OCI-LY1 (cell line): ENCODE data around the gene ZNF711.

Source experiments
- H2AFZ ChIP-seq: fragments of 200-600 bp; sonication (generic), shearing (Covaris generic); 2 replicates; pipeline ENCODE4 v1.6.0; 2014; ENCODE audit warnings: antibody characterized with exemption, mild to moderate bottlenecking, low read length
- H3F3A ChIP-seq: fragments of 200-600 bp; sonication (generic), shearing (Covaris generic); 2 replicates; pipeline ENCODE4 v1.6.0; 2014; ENCODE audit warnings: mild to moderate bottlenecking, antibody characterized with exemption, low read length, moderate library complexity; ENCODE audit not compliant: insufficient read depth
- H3K27ac ChIP-seq: fragments of 200-600 bp; sonication (generic); 2 replicates; pipeline ENCODE4 v1.5.1; 2014; ENCODE audit warnings: low read length, mixed run types, mild to moderate bottlenecking, low read depth; ENCODE audit not compliant: poor library complexity, severe bottlenecking
- H3K27me3 ChIP-seq: fragments of 200-600 bp; sonication (generic); 2 replicates; pipeline ENCODE4 v1.6.0; 2014; ENCODE audit warnings: antibody characterized with exemption, mild to moderate bottlenecking, low read length, moderate library complexity; ENCODE audit not compliant: insufficient read depth
- H3K36me3 ChIP-seq: fragments of 200-600 bp; sonication (generic); 2 replicates; pipeline ENCODE4 v1.6.1; 2014; ENCODE audit warnings: mild to moderate bottlenecking, antibody characterized with exemption, low read length, moderate library complexity, mixed read lengths; ENCODE audit not compliant: insufficient read depth
- H3K4me1 ChIP-seq: fragments of 200-600 bp; sonication (generic); 2 replicates; pipeline ENCODE4 v1.5.1; 2014; ENCODE audit warnings: mild to moderate bottlenecking, low read length, moderate library complexity; ENCODE audit not compliant: insufficient read depth, severe bottlenecking
- H3K4me2 ChIP-seq: fragments of 200-600 bp; sonication (generic), shearing (Covaris generic); 2 replicates; pipeline ENCODE4 v1.6.1; 2014; ENCODE audit warnings: low read length
- H3K4me3 ChIP-seq: fragments of 200-600 bp; sonication (generic); 2 replicates; pipeline ENCODE4 v1.5.1; 2014; ENCODE audit warnings: low read length, low read depth, mild to moderate bottlenecking, mixed read lengths; ENCODE audit not compliant: poor library complexity, severe bottlenecking
- H3K79me2 ChIP-seq: fragments of 200-600 bp; shearing (Covaris generic); 2 replicates; pipeline ENCODE4 v1.6.1; 2016; ENCODE audit warnings: mixed run types, low read length, mixed read lengths; ENCODE audit not compliant: insufficient read depth
- H3K9ac ChIP-seq: fragments of 200-600 bp; sonication (generic), shearing (Covaris generic); 2 replicates; pipeline ENCODE4 v1.6.1; 2014; ENCODE audit warnings: mild to moderate bottlenecking, low read length, mixed read lengths
- H3K9me2 ChIP-seq: fragments of 200-600 bp; sonication (generic), shearing (Covaris generic); 2 replicates; pipeline ENCODE4 v1.6.1; 2014; ENCODE audit warnings: low read depth, mild to moderate bottlenecking, low read length, mixed read lengths
- H3K9me3 ChIP-seq: fragments of 200-600 bp; shearing (Covaris generic); 2 replicates; pipeline ENCODE4 v1.6.1; 2014; ENCODE audit warnings: low read length, mixed read lengths
- H4K20me1 ChIP-seq: fragments of 200-600 bp; sonication (generic), shearing (Covaris generic); 2 replicates; pipeline ENCODE4 v1.6.0; 2016; ENCODE audit warnings: mild to moderate bottlenecking, low read length; ENCODE audit not compliant: insufficient read depth
- EZH2 ChIP-seq: fragments of 200-600 bp; sonication (generic), shearing (Covaris generic); IDR thresholded peaks from 2 replicates; pipeline ENCODE4 v1.8.0; 2017; ENCODE audit warnings: borderline replicate concordance, mixed run types, mild to moderate bottlenecking, antibody characterized with exemption, low read length, moderate library complexity, mixed read lengths
- TF ChIP-seq, protein P1 (sequence below): fragments of 200-600 bp; sonication (generic), shearing (Covaris generic); IDR thresholded peaks from 2 replicates; pipeline ENCODE4 v1.5.1; 2017; ENCODE audit warnings: mild to moderate bottlenecking, antibody characterized with exemption, low read length, moderate library complexity, mixed read lengths

Gene ZNF711

DNA sequence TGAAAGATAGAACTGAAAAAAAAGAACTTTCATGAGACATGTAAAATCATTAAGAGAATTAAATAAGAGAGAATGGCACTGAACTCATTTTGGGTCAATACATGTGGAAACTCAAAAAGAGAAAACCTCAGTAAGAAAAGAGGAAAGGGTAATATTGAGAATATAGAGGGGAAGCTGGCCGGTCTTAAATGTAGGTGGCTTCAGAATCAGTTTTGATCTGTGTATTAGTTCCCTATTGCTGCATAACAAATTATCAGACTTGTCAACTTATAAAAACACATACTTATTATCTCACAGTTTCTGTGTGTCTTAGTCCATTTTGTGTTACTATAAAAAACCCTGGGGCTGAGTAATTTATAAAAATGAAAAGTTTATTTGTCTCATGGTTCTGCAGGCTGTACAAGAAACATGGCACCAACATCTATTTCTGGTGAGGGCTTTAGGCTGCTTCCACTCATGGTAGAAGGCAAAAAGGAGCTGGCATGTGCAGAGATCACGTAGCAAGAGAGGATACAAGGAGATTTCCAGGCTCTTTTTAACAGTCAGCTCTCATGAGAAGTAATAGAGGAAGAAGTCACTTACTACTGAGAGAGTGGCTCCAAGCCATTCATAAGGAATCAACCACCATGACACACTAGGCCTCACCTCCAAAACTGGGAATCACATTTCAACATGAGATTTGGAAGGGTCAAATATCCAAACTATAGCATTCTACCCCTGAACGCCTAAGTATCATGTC is 29.8 kb upstream of the ZNF711 start:
- H2AFZ ChIP-seq, result no peak overlapping the region
- TF ChIP-seq EZH2, result no peak
- TF ChIP-seq, protein P1, sequence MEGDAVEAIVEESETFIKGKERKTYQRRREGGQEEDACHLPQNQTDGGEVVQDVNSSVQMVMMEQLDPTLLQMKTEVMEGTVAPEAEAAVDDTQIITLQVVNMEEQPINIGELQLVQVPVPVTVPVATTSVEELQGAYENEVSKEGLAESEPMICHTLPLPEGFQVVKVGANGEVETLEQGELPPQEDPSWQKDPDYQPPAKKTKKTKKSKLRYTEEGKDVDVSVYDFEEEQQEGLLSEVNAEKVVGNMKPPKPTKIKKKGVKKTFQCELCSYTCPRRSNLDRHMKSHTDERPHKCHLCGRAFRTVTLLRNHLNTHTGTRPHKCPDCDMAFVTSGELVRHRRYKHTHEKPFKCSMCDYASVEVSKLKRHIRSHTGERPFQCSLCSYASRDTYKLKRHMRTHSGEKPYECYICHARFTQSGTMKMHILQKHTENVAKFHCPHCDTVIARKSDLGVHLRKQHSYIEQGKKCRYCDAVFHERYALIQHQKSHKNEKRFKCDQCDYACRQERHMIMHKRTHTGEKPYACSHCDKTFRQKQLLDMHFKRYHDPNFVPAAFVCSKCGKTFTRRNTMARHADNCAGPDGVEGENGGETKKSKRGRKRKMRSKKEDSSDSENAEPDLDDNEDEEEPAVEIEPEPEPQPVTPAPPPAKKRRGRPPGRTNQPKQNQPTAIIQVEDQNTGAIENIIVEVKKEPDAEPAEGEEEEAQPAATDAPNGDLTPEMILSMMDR, result no peak
- H4K20me1 ChIP-seq, result no peaks in the 10 kb centered on the region
- no peaks in the 10 kb centered on the region for H3K27me3 ChIP-seq
- H3K36me3 ChIP-seq, result no peaks in the 10 kb centered on the region
- no peaks in the 10 kb centered on the region for H3F3A ChIP-seq
- H3K79me2 ChIP-seq, result no peaks in the 10 kb centered on the region
- H3K9me2 ChIP-seq, result no peaks in the 10 kb centered on the region
- no peak overlapping the region for H3K9ac ChIP-seq
- no peak overlapping the region for H3K4me2 ChIP-seq
- H3K27ac ChIP-seq, result no peak overlapping the region
- no peak overlapping the region for H3K4me3 ChIP-seq
- no peaks in the 10 kb centered on the region for H3K9me3 ChIP-seq
- H3K4me1 ChIP-seq, result no peaks in the 10 kb centered on the region

DNA sequence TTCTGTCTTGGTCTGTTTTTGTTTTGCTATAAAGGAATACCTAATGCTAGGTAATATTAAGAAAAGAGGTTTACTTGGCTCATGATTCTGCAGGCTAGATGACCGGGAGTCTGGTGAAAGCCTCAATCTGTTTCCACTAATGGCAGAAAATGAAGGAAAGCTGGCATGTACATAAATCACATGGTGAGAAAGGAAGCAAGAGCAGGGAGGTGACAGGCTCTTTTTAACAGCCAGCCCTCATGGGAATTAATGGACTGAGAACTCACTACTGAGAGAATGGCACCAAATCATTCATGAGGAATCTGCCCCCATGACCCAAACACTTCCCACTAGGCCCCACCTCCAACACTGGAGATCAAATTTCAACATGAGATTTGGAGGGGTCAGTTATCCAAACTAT is 27.8 kb upstream of the ZNF711 start:
- Histone ChIP-seq H4K20me1 (no peaks in the 10 kb centered on the region), H3K4me1 (no peaks in the 10 kb centered on the region), H3F3A (no peaks in the 10 kb centered on the region), H3K36me3 (no peaks in the 10 kb centered on the region), H3K79me2 (no peaks in the 10 kb centered on the region), H3K9ac (no peak overlapping the region), H3K27ac (no peak overlapping the region), H3K4me3 (no peak overlapping the region), H3K9me3 (no peaks in the 10 kb centered on the region), H2AFZ (no peak overlapping the region), H3K4me2 (no peak overlapping the region), H3K27me3 (no peaks in the 10 kb centered on the region), H3K9me2 (no peaks in the 10 kb centered on the region)
- TF ChIP-seq EZH2, result no peak
- TF ChIP-seq, protein P1, result no peak

DNA sequence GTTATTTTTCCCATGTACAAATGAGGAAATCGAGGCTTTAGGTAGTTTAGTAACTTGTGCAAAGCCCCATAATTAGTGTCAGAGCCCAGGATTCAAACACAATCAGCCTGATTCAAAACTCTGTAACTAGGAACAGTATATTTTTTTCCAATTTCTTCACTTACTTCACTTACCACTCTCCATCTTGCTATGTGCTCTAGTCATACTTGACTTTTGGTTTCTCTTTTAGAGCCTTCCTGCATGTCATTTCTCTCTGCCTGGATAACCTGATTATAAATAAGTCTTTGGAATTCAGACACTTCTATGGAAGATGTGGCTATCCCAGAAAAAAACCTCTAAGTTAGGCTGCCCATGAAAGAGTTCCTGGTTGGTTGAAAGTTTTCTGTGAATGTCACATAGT is 22.4 kb upstream of the ZNF711 start:
- H3K27ac ChIP-seq, result no peak overlapping the region
- no peaks in the 10 kb centered on the region for H4K20me1 ChIP-seq
- H3K36me3 ChIP-seq, result no peaks in the 10 kb centered on the region
- H3F3A ChIP-seq, result no peaks in the 10 kb centered on the region
- H3K9ac ChIP-seq, result no peak overlapping the region
- no peaks in the 10 kb centered on the region for H3K27me3 ChIP-seq
- H3K4me2 ChIP-seq, result no peak overlapping the region
- H3K4me3 ChIP-seq, result no peak overlapping the region
- TF ChIP-seq EZH2, result no peak
- no peaks in the 10 kb centered on the region for H3K79me2 ChIP-seq
- no peaks in the 10 kb centered on the region for H3K4me1 ChIP-seq
- no peak overlapping the region for H2AFZ ChIP-seq
- H3K9me3 ChIP-seq, result no peaks in the 10 kb centered on the region
- H3K9me2 ChIP-seq, result no peaks in the 10 kb centered on the region

DNA sequence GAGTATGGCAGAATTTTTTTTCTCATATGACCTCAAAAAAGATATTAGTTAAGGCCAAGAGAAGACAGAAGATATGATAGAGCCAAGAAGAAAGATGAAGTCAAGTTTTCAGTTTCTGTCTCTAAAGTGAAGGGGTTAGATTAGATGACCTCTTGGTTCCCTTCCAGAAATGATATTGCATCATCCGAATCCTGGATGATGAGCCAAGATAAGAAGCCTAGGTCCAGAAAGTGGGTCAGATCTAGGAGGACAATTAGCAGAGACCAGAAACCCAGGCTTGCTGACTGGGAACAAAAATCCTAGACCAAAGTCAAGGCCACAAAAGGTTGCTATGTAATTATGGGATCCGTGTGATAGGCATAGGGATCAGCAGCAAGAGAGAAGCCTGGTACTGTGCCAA is 20.4 kb upstream of the ZNF711 start:
- no peak overlapping the region for H3K4me3 ChIP-seq
- no peaks in the 10 kb centered on the region for H3F3A ChIP-seq
- H3K36me3 ChIP-seq, result no peaks in the 10 kb centered on the region
- no peak overlapping the region for H3K27ac ChIP-seq
- no peak overlapping the region for H3K4me2 ChIP-seq
- H2AFZ ChIP-seq, result no peak overlapping the region
- no peaks in the 10 kb centered on the region for H3K4me1 ChIP-seq
- TF ChIP-seq, protein P1, result no peak
- no peak for TF ChIP-seq EZH2
- H4K20me1 ChIP-seq, result no peaks in the 10 kb centered on the region
- no peaks in the 10 kb centered on the region for H3K9me2 ChIP-seq
- no peak overlapping the region for H3K9ac ChIP-seq
- no peaks in the 10 kb centered on the region for H3K27me3 ChIP-seq
- no peaks in the 10 kb centered on the region for H3K79me2 ChIP-seq
- no peaks in the 10 kb centered on the region for H3K9me3 ChIP-seq
